DOHH2 (cell line): ENCODE measurements around the gene RGR.

Experiments used
- H3F3A ChIP-seq: fragments of 200-600 bp; sonication (generic), shearing (Covaris generic); 2 replicates; pipeline ENCODE4 v1.6.0; 2016; ENCODE audit warnings: antibody characterized with exemption, mild to moderate bottlenecking; ENCODE audit not compliant: control insufficient read depth, insufficient read depth
- H3K27ac ChIP-seq: fragments of 200-600 bp; sonication (generic); 2 replicates; pipeline ENCODE4 v1.5.1; 2014; ENCODE audit warnings: low read depth, mild to moderate bottlenecking, low read length, moderate library complexity
- H3K27me3 ChIP-seq: fragments of 200-600 bp; sonication (generic); 2 replicates; pipeline ENCODE4 v1.6.1; 2014; ENCODE audit warnings: mild to moderate bottlenecking, low read length, mixed read lengths; ENCODE audit not compliant: control insufficient read depth
- H3K36me3 ChIP-seq: fragments of 200-600 bp; sonication (generic); 2 replicates; pipeline ENCODE4 v1.6.1; 2014; ENCODE audit warnings: mild to moderate bottlenecking, low read length, moderate library complexity, mixed read lengths; ENCODE audit not compliant: control insufficient read depth
- H3K4me1 ChIP-seq: fragments of 200-600 bp; sonication (generic); 2 replicates; pipeline ENCODE4 v1.6.1; 2014; ENCODE audit warnings: mild to moderate bottlenecking, low read length, mixed read lengths; ENCODE audit not compliant: control insufficient read depth
- H3K4me2 ChIP-seq: fragments of 200-600 bp; sonication (generic); 2 replicates; pipeline ENCODE4 v1.6.0; 2014; ENCODE audit warnings: mild to moderate bottlenecking, low read length, moderate library complexity
- H3K4me3 ChIP-seq: fragments of 200-600 bp; sonication (generic); 2 replicates; pipeline ENCODE4 v1.5.1; 2014; ENCODE audit warnings: mild to moderate bottlenecking, low read length, mixed read lengths
- H3K79me2 ChIP-seq: fragments of 200-600 bp; sonication (generic); 2 replicates; pipeline ENCODE4 v1.6.1; 2014; ENCODE audit warnings: mild to moderate bottlenecking, low read length, mixed read lengths; ENCODE audit not compliant: control insufficient read depth
- H3K9me2 ChIP-seq: fragments of 200-600 bp; sonication (generic); replicated peaks from 2 replicates; pipeline ENCODE4 v1.6.1; 2014; ENCODE audit warnings: mild to moderate bottlenecking, low read length, mixed read lengths; ENCODE audit not compliant: control insufficient read depth
- H3K9me3 ChIP-seq: fragments of 200-600 bp; sonication (generic); 2 replicates; pipeline ENCODE4 v1.6.1; 2014; ENCODE audit warnings: antibody characterized with exemption, low read length, mixed read lengths; ENCODE audit not compliant: control insufficient read depth, insufficient read depth
- H4K20me1 ChIP-seq: fragments of 200-600 bp; sonication (generic); 2 replicates; pipeline ENCODE4 v1.6.0; 2014; ENCODE audit warnings: low read depth, mild to moderate bottlenecking, antibody characterized with exemption, low read length, moderate library complexity; ENCODE audit not compliant: control insufficient read depth, insufficient read depth
- EZH2phosphoT487 ChIP-seq: fragments of 200-600 bp; sonication (generic); IDR thresholded peaks from 2 replicates; pipeline ENCODE4 v1.6.1; 2017; ENCODE audit warnings: borderline replicate concordance, mild to moderate bottlenecking, antibody characterized with exemption, low read length, moderate library complexity, mixed read lengths
- TF ChIP-seq, protein P1 (sequence below): fragments of 200-600 bp; sonication (generic); IDR thresholded peaks from one replicate; pipeline ENCODE4 v1.5.1; 2014; ENCODE audit warnings: antibody characterized with exemption, mild to moderate bottlenecking, low read depth, low read length; ENCODE audit not compliant: poor library complexity, severe bottlenecking

Gene RGR

DNA sequence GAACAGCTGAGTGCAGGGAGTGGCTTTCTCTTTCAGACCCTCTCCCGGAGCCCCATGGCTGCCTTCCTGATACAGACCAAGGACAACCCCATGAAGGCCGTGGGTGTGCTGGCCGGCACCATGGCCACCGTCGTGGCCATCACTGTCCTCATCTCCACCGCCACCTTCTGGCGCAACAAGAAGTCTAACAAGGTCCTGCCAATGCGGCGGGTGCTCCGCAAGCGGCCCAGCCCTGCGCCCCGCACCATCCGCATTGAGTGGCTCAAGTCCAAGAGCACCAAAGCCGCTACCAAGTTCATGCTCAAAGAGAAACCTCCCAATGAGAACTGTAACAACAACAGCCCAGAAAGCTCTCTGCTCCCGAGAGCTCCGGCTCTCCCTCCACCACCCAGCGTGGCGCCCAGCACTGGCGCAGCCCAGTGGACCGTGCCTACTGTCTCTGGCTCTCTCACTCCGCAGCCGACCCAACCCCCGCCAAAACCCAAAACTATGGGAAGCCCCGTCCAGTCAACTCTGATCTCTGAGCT, 30.7 kb upstream of the RGR start:
- no peak overlapping the region for H3K27ac ChIP-seq
- no peaks in the 10 kb centered on the region for H3K9me3 ChIP-seq
- no peak for TF ChIP-seq EZH2phosphoT487
- H3K79me2 ChIP-seq, result no peaks in the 10 kb centered on the region
- no peaks in the 10 kb centered on the region for H4K20me1 ChIP-seq
- no peaks in the 10 kb centered on the region for H3F3A ChIP-seq
- H3K4me1 ChIP-seq, result no peaks in the 10 kb centered on the region
- no peak overlapping the region for H3K4me3 ChIP-seq
- no peak overlapping the region for H3K4me2 ChIP-seq
- H3K9me2 ChIP-seq, result no peaks in the 10 kb centered on the region
- no peaks in the 10 kb centered on the region for H3K36me3 ChIP-seq
- H3K27me3 ChIP-seq, result peaks cover 5% of the 10 kb centered on the region; the same call in 1 of the 2 replicates

DNA sequence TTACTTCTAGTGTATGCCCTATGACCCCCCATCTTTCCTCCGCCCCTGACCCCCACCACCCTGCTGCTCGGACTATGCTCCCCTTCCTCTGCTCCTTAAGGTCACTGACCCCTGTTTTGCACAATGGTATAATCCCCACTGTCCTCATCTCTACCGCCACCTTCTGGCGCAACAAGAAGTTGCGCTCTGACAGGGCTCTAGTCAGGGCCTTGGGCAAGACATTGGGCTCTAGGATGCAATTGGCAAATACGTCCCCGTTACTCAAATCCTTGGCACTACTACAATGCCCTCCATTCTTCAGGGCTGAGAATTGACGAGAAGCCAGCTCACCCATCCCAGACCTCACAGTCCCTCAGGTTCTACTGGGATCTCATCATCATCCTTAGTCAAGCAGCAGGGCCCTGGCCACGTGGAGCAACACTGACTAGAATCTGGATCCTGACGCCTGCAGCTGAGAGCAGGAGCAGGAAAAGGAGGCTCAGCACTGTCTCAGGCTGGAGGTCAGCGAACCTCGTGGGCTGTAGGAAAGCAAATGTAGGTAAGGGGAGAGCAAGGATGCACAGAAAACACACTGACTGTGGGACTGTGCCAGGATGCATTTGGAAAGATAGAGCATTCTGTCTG, 30.1 kb upstream of the RGR start:
- no peak overlapping the region for H3K4me2 ChIP-seq
- H3K79me2 ChIP-seq, result no peaks in the 10 kb centered on the region
- no peak overlapping the region for H3K27ac ChIP-seq
- H3K4me1 ChIP-seq, result no peaks in the 10 kb centered on the region
- no peak overlapping the region for H3K4me3 ChIP-seq
- H3K9me2 ChIP-seq, result no peaks in the 10 kb centered on the region
- H3K27me3 ChIP-seq, result peaks cover 8% of the 10 kb centered on the region; the same call in 1 of the 2 replicates
- TF ChIP-seq, protein P1, sequence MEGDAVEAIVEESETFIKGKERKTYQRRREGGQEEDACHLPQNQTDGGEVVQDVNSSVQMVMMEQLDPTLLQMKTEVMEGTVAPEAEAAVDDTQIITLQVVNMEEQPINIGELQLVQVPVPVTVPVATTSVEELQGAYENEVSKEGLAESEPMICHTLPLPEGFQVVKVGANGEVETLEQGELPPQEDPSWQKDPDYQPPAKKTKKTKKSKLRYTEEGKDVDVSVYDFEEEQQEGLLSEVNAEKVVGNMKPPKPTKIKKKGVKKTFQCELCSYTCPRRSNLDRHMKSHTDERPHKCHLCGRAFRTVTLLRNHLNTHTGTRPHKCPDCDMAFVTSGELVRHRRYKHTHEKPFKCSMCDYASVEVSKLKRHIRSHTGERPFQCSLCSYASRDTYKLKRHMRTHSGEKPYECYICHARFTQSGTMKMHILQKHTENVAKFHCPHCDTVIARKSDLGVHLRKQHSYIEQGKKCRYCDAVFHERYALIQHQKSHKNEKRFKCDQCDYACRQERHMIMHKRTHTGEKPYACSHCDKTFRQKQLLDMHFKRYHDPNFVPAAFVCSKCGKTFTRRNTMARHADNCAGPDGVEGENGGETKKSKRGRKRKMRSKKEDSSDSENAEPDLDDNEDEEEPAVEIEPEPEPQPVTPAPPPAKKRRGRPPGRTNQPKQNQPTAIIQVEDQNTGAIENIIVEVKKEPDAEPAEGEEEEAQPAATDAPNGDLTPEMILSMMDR, result peak; percentile 75
- TF ChIP-seq EZH2phosphoT487, result no peak
- no peaks in the 10 kb centered on the region for H3K36me3 ChIP-seq
- H3F3A ChIP-seq, result no peaks in the 10 kb centered on the region
- H4K20me1 ChIP-seq, result no peaks in the 10 kb centered on the region
- H3K9me3 ChIP-seq, result no peaks in the 10 kb centered on the region

- H4K20me1 ChIP-seq, result no peaks in the 10 kb centered on the region
- TF ChIP-seq, protein P1, result no peak
- TF ChIP-seq EZH2phosphoT487, result no peak
- H3K9me3 ChIP-seq, result no peaks in the 10 kb centered on the region
- no peaks in the 10 kb centered on the region for H3K36me3 ChIP-seq
- H3K27me3 ChIP-seq, result peaks cover 3% of the 10 kb centered on the region; the same call in 1 of the 2 replicates
- H3F3A ChIP-seq, result no peaks in the 10 kb centered on the region
- H3K79me2 ChIP-seq, result no peaks in the 10 kb centered on the region
- no peak overlapping the region for H3K4me2 ChIP-seq
- no peak overlapping the region for H3K27ac ChIP-seq
- H3K4me1 ChIP-seq, result no peaks in the 10 kb centered on the region
- no peak overlapping the region for H3K4me3 ChIP-seq
- H3K9me2 ChIP-seq, result no peaks in the 10 kb centered on the region
Observed at GRCh38 chr10:84216834-84217233, 28.0 kb upstream of the RGR start.

DNA sequence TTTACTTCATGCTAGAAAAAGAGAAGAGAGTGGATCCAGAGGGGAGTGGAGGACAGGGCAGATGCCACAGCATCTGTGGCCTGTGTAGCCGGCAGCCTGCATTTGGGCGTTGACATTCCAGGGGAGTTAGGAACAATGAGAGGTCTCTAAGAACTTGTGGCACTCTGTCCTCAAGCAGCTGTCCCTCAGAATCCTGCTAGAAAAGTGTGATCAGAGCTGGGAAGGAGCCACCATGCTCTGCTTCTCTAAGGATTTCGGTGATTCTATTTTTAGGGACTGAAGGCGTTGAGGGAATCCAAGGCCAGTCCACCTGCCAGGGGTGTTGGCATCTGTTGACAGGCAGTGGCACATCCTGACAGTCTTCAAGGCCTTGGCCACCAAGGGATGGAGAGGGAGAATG, 27.1 kb upstream of the RGR start:
- Histone ChIP-seq H4K20me1 (no peaks in the 10 kb centered on the region), H3K4me2 (no peak overlapping the region), H3K27me3 (peaks cover 3% of the 10 kb centered on the region; the same call in 1 of the 2 replicates), H3K4me1 (no peaks in the 10 kb centered on the region), H3K36me3 (no peaks in the 10 kb centered on the region), H3K9me2 (no peaks in the 10 kb centered on the region), H3K79me2 (no peaks in the 10 kb centered on the region), H3K4me3 (no peak overlapping the region), H3K27ac (no peak overlapping the region), H3K9me3 (no peaks in the 10 kb centered on the region), H3F3A (no peaks in the 10 kb centered on the region)
- TF ChIP-seq, protein P1, result no peak
- no peak for TF ChIP-seq EZH2phosphoT487
